HG03571 (cell line): ENCODE data around the gene GRID1.

Source experiments
- ATAC-seq: cut with Tn5 transposase; IDR thresholded peaks from one replicate; pipeline ENCODE4 v1.9.1; 2021; ENCODE audit not compliant: unreplicated experiment

GRID1 gene

DNA sequence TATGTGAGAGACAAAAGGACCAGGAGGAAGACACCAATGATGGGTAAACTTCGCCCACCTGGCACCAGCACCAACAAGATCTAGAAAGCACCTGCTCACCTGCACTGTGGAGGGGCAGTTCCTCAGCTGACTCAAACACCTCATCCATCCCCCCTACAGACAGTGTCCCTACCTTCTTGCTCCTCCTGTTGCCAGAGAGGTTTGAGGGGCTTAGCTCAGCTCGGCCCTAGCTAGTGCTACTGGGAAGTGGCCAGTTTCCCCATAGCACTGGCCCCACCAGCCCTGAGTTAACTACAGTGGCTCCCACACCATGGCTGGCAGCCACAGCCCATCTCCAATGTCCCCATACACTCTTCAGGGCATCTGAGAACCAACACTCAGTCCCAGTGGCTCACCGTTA lies 70.8 kb downstream of the GRID1 start:
- no peak for ATAC-seq

DNA sequence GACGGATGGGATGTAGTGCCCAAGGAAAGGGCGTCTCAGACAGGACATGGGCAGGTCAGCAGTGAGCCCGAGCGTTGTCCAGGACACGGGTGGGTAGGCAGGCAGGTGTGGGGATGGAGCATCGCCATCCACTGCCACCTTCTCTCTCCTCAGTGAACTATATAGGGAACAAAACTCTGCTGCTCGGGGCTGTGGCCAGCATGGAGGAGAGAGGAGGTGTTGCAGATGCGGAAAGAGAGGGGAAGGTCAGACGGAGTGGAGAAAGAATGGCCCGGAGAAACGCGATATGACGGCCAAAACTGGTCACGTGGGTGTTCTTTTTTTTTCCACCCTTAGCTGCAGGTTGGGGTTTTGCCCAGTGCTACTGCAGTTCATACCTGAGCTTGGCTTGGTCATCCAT lies 71.2 kb downstream of the GRID1 start:
- no peak for ATAC-seq

DNA sequence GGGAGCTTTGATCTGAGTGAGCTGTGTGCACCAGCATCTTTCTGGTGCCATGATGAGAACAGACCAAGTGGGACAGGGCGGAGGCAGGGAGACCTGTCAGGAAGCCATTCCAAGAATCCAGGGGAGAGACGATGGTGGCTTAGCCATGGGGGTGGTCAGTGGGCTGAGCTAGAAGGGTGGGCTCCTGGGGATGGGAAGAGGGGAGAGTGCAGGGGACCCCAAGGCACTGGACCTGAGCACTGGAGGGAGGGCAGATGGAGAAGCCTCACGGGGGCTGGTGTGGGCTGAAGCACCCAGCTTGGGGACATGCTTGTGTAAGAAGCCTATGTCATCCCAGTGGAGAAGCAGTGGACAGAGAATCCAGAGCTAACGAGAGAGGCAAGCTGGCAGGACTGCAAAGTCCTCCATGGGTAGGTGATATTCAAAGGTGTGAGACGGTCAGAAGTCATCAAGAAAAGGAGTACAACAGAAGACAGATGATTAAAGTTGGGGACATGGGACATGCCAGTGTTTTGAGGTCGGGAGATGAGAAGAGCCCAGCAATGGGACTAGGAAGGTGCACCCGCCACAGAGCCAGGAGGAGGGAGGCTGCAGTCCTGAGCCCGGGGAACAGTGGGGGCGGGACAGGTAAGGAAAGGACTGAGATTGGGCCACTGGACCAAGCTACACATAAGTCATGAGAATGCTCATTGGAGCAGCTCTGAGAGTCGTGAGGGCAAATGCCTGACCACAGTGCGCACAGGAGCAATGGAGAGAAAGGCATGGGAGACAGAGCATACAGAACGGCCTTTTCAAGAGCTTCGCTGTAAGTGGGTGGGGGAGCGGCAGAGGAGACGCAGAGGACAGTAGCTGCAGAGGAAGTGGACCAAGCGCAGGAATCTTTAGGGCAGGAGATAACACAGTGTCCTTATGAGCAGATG lies 72.0 kb downstream of the GRID1 start:
- ATAC-seq = no peak

DNA sequence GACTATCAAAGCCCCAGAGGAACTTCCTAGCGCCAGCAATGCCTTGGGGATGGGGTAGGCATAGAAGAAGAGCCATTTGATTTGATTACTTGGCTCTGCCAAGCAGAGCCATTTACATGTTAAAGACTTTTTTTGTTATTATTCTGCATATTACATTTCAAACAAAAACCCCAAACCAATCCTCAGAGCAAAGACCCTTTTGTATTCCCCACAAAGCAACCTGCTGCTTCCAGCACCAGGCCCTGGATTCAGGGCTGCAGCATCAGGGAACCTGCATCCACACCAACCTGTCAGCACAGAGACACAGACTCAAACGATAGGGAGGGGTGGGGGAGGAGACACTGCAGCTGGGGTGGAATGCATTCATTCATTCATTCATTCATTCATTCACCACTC lies 73.2 kb downstream of the GRID1 start:
- ATAC-seq = no peak

DNA sequence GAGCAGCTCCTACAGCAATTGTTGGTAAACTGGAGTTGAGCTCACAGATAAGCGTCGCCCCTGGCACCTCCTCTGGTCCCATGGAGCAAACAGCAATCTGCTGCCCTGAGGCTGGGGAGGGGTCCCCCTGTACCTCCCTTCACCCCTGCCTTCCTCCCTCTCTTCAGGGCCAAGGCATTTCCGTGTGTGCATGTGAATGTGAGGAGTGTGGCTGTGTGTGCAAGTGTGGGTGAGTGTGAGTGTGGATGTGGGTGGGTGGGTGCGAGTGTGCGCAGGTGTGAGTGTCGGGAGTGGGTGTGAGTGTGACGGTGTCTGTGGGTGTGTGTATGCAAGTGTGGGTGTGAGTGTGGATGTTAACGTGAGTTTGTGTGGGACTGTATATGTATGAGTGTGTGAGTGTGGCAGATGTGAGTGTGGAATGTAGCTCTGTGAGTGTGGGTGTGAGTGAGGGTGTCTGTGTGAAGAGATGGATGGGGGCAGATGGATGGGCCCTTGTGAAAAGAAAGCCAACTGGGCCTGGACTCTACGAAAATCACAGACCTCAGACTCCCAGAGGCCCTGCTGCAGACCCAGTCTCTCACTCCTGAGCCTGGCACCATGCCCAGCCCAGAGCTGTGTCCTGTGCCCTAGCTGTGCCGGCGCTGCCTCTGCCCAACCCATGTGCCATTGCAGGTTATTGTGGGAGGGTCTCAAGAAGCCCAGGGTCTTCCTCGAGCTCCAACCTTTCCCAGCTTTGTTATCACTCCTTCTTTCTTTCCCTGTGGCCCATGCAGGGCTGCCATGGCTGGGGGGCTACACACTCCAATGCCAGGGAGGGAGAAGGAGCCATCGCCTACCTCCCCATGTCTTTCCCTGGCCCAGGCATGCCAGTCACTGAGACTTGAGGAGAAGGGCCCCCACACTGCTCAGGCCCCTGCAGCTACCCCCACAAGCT lies 73.9 kb downstream of the GRID1 start:
- no peak for ATAC-seq

GRCh38 chr10:86291616-86292340 lies 74.8 kb downstream of the GRID1 start:
- no peak for ATAC-seq

DNA sequence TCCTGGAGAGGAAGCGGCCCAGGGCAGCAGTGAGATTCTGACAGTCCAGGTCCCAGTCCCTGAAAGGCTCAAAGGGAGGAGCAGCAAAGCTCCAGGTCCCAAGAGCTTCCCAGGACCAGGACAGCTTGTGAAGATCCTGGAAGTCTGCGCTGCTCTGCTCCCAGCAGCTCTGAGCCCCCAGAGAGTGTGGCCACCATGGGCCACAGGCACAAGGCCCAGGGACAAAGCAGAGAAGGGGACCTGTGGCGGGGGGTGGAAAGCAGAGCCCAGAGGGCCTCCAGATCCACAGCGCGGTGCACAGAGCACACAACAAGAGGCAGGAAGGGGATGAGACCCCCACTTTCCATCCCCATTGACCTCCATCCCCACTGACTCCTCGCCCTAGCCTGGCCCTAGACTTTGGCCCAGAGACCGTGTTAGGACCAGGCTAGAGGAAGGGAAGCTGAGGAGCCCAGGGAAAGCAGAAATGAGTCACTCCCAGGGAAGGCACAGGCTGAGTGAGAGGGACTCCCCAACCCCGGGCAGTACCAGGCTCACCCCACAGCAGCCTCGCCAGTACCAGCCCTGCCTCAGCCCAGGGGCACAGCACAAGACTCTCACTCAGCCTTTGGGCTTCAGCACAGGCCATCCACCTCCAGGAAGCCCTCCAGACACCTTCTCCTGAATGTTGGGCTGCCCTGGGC lies 75.5 kb downstream of the GRID1 start:
- ATAC-seq = no peak

GRCh38 chr10:86289577-86289868 lies 77.1 kb downstream of the GRID1 start:
- ATAC-seq = no peak

- no peak for ATAC-seq
These were observed 77.7 kb downstream of the GRID1 start for GRCh38 chr10:86288695-86289576.

- ATAC-seq = no peak
These were observed 78.5 kb downstream of the GRID1 start for GRCh38 chr10:86287966-86288579.

DNA sequence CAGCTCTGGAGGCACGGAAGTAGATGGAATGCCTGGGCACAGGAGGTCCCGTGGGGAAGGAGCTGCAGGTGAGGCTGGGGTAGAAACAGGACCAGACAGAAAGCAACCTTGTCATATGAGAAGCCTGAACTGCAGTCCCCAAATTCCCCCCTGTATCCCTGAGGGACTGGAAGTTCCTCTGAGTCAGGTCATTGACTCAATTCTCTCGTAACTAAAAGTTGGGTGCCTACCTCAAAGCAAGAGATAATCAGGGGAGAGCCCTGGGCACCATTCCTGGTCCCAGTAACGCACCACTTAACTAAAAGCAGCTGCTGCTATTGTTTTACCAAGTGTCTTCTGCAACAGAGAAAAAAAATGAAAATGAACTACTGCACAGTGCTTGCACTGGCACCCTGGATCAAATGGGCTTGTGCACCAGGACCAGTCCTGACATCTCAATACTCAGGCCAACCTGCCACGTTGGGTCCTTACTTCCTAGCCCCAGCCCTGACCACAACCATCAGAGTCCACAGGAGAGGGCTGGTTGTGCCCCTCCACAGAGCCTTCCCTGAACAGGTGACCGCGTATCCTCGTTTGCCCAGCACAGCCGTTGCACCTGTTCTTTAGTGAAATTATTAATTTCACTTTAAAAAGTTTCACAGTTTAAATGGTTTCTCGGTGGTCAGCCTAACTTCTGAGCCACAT lies 79.3 kb downstream of the GRID1 start:
- ATAC-seq = no peak

- ATAC-seq = no peak
These were observed 80.1 kb downstream of the GRID1 start for GRCh38 chr10:86286236-86287109.

DNA sequence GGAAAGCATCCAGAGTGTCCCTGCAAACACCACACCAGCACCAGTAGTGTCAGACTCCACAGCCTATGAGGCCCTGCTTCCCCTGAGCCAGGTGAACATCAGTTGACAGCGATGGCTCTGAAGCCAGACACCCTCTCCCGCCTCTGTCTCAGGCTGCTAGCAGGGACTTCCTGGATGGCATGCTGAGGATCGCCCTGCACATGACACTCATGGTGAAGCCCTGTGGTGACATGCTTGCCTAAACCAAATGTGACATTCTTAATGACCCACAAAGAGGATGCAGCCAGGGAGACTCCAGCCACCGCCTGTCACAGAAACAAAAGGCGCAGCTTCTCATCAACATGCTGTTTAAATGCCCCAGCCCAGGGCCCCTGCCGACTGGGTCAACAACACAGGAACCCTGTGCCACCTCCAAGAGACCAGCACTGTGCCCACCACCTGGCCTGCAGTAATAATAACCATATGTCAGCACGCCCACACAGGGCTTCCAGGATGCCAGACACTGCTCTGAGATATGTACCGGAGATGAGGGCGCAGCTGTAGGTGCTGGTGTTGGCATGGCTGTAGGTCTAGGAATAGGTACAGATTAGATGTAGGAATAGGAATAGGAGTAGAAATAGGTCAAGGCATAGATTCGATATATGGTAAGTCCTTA lies 81.3 kb downstream of the GRID1 start:
- no peak for ATAC-seq

GRCh38 chr10:86284355-86285105 lies 82.1 kb downstream of the GRID1 start:
- ATAC-seq = no peak

DNA sequence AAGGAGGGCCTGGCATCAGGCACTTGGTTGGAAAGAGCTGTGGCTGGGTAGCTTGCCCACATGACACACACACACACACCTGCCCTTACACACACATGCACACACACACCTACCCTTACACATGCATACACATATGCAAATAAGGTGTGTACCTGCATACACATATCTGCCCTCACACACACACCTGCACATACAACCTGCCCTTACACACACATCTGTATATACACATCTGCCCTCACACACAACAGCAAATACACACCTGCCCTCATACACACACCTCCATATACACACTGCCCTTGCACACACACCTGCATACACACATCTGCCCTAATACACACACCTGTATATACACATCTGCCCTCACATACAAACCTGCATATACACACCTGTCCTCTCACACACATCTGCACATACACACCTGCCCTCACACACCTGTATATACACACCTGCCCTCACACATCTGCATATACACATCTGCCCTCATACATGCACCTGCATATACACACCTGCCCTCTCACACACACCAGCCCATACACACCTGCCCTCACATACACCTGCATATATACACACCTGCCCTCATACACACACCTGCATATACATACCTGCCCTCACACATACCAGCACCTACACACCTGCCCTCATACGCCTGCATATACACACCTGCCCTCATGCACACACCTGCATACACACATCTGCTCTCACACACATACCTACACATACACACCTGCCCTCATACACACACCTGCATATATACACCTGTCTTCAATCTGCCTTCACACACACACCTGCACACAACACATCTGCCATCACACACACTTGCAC lies 82.9 kb downstream of the GRID1 start:
- ATAC-seq = no peak
